ENCODE measurements around the gene HSD11B1. TPM values are rescaled to one million over a fixed set of nuclear protein-coding genes. Genes with fewer than 3 reads are reported as not detected.

Gene HSD11B1
- total and polyA plus RNA-seq, 2 of the 4 experiments (the other 2 are of a cell fraction) = 0.41 to 0.72 TPM

DNA sequence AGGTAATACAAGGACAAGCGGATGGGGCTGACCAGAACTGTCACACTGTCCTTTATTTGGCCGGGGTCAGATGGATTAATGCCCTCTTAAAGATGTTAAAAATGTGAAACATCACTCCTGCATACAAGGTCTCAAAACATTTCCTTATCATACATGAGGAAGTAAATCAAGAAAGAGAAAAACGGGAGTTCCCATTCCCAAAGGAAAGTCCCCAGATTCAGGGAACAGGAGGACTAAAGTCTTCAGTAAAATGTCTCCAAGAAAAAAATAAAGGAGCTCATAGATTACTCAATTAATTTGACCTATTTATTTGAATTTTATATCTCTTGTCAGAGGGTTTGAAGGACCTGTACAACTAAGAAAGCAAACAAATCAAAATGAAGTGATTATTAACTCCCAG lies 13.4 kb upstream of the HSD11B1 start:
- H2AK5ac ChIP-seq (ENCODE audit: low read depth, low read length) = no peak overlapping the region
- no peaks in the 10 kb centered on the region for H3K36me3 ChIP-seq (ENCODE audit: control insufficient read depth, insufficient read depth, low read length)
- H3K56ac ChIP-seq (ENCODE audit: extremely low read depth, insufficient read depth, low read length) = no peak overlapping the region
- no CpG with 5 or more reads among the region's 3 CpGs for WGBS, 2 experiments (ENCODE audit: extremely low coverage in 2 of 2, insufficient read length in 1 of 2)
- intact Hi-C loops (cut with micrococcal nuclease) (no loop called here), in situ Hi-C loops (cut with MboI; ENCODE audit: low sequenced_read_pairs) (no loop called here), dilution Hi-C loops (cut with HindIII; ENCODE audit: low sequenced_read_pairs, unreplicated experiment) (no loop called here)
- peaks cover 3% of the 10 kb centered on the region for H3K27me3 ChIP-seq (ENCODE audit: control insufficient read depth, insufficient read depth, low read length)
- H3K9ac ChIP-seq (ENCODE audit: low read depth, low read length) = no peak overlapping the region
- H4K20me1 ChIP-seq (ENCODE audit: insufficient read depth, low read length) = no peaks in the 10 kb centered on the region
- TF ChIP-seq RFX5 (IDR thresholded peaks at IDR 0.05; ENCODE audit: low read depth, low read length) = no peak
- H3K4me3 ChIP-seq (ENCODE audit: insufficient read depth, low read depth, low read length) = no peak overlapping the region
- H2BK20ac ChIP-seq (ENCODE audit: low read depth, low read length) = no peak overlapping the region
- no peak overlapping the region for H3K18ac ChIP-seq (ENCODE audit: low read depth, low read length)
- no peak overlapping the region for H2AFZ ChIP-seq (replicated peaks; ENCODE audit: low read length, poor library complexity)
- no peak overlapping the region for H3K4ac ChIP-seq (ENCODE audit: low read depth, low read length)
- no peak overlapping the region for H2AK9ac ChIP-seq (replicated peaks; ENCODE audit: low read depth, low read length, poor library complexity)
- no peak overlapping the region for H2BK15ac ChIP-seq (ENCODE audit: low read depth, low read length)
- no peaks in the 10 kb centered on the region for H3K9me3 ChIP-seq (ENCODE audit: control insufficient read depth, insufficient read depth, low read length)
- no peaks in the 10 kb centered on the region for H3K79me1 ChIP-seq (ENCODE audit: low read depth in 1 of 2, low read length in 2 of 2)
- no peak for ATAC-seq (ENCODE audit: low read depth)
- peaks cover 5% of the 10 kb centered on the region; the same call in 1 of the 2 replicates for H3K4me1 ChIP-seq (ENCODE audit: control insufficient read depth, insufficient read depth, low read length)
- H2BK120ac ChIP-seq (ENCODE audit: low read depth, low read length) = no peak overlapping the region
- H3K23ac ChIP-seq (ENCODE audit: low read depth, low read length) = no peak overlapping the region
- H3K9me1 ChIP-seq (ENCODE audit: insufficient read depth, low read length) = 0 out of 2 replicates have a peak, but pooled peaks cover 4% of the 10 kb centered on the region
- H3K14ac ChIP-seq (replicated peaks; ENCODE audit: low read depth, low read length) = no peak overlapping the region
- H4K91ac ChIP-seq (ENCODE audit: insufficient read depth, low read depth, low read length) = no peak overlapping the region
- H3K27ac ChIP-seq (ENCODE audit: insufficient read depth, low read length) = no peak overlapping the region
- no peak for DNase-seq
- POLR2A ChIA-PET (ENCODE audit: unreplicated experiment) = no interaction called here
- no peak overlapping the region for H4K5ac ChIP-seq (ENCODE audit: low read depth, low read length)
- no peak overlapping the region for H4K8ac ChIP-seq (ENCODE audit: low read depth in 2 of 2, low read length in 2 of 2)
- no peak overlapping the region for H2BK5ac ChIP-seq (ENCODE audit: low read depth, low read length, poor library complexity, severe bottlenecking)
- no peak overlapping the region for H3K4me2 ChIP-seq (ENCODE audit: low read depth, low read length)
- BruUV-seq (replicated peaks) = no TSS peak
- CTCF ChIA-PET = interaction anchor here (2.3 kb wide), 1 partner anchor 122 kb away, joined by 16 read pairs; no protein-coding TSS in a partner anchor

All from IMR-90 (cell line).